HCT116 (cell line): ENCODE results near the gene SLC7A7. TPM values are rescaled to one million over a fixed set of nuclear protein-coding genes. Genes with fewer than 3 reads are reported as not detected.

Experiments used
- ATAC-seq: fragments of 200-7000 bp; cut with Tn5 transposase; 2 replicates; pipeline ENCODE4 v1.9.1; 2020; ENCODE audit warnings: mild to moderate bottlenecking, moderate library complexity
- BruUV-seq: library from RNA; stranded (reverse); fragments of 400-500 nt; replicated peaks from 2 replicates; lab custom pipeline; 2021; lab: Mats Ljungman, UMichigan
- CTCF ChIA-PET: fragments of 300-600 bp; sonication (Branson Sonifier 250); formaldehyde crosslinking; loops from one replicate; lab custom pipeline; 2021; ENCODE audit warnings: antibody characterized with exemption; lab: Charles Lee
- POLR2A ChIA-PET: fragments of 300-600, 350-600 bp; sonication (Branson Sonifier 250); formaldehyde crosslinking; loops from one replicate; lab custom pipeline; 2021; ENCODE audit warnings: antibody characterized with exemption; lab: Charles Lee
- RAD21 ChIA-PET, 2 experiments: fragments of 300-600 bp; sonication (Branson Sonifier 250); formaldehyde crosslinking; loops; one replicate each; lab custom pipeline; 2023; ENCODE audit warnings: low total read pairs in 2 of 2; ENCODE audit not compliant: uncharacterized antibody in 2 of 2, unreplicated experiment in 2 of 2, low non-redundant PET in 1 of 2; lab: Charles Lee
- DNase-seq: peaks from one replicate; pipeline ENCODE4 v3.0.0-alpha.2; 2010; ENCODE audit warnings: low read depth, low spot score
- H2AFZ ChIP-seq: fragments of 200-600 bp; shearing (Covaris generic), sonication (generic); 2 replicates; pipeline ENCODE4 v1.6.1; 2017; ENCODE audit warnings: low read depth, mixed run types, mixed read lengths, antibody characterized with exemption, low read length; ENCODE audit not compliant: poor library complexity, severe bottlenecking
- H3K27ac ChIP-seq: 2 replicates; pipeline ENCODE4 v1.5.1; 2012; ENCODE audit warnings: low read depth, low read length
- H3K27me3 ChIP-seq: fragments of 200-600 bp; sonication (generic); 2 replicates; pipeline ENCODE4 v1.6.1; 2016; ENCODE audit warnings: mixed run types, low read length, mixed read lengths; ENCODE audit not compliant: insufficient read depth
- H3K36me3 ChIP-seq, 2 experiments: fragments of 200-500 bp in 1 of 2; fragments of 200-600 bp in 1 of 2; sonication (Bioruptor generic) in 1 of 2; sonication (generic) in 1 of 2; 2 replicates each; pipeline versions ENCODE4 v1.5.1 to v1.6.1; 2014 to 2016; ENCODE audit warnings: low read length in 2 of 2, inconsistent platforms in 1 of 2, mixed read lengths in 1 of 2, mixed run types in 1 of 2; ENCODE audit not compliant: insufficient read depth in 2 of 2, control insufficient read depth in 1 of 2
- H3K4me1 ChIP-seq, 2 experiments: fragments of 200-600 bp in 1 of 2; sonication (generic) in 1 of 2; 2 replicates each; pipeline versions ENCODE4 v1.5.1 to v1.6.1; 2012 to 2017; ENCODE audit warnings: low read length in 2 of 2, inconsistent platforms in 1 of 2, mild to moderate bottlenecking in 1 of 2, mixed read lengths in 1 of 2, mixed run types in 1 of 2, moderate library complexity in 1 of 2; ENCODE audit not compliant: insufficient read depth in 2 of 2, control insufficient read depth in 1 of 2
- H3K4me2 ChIP-seq: fragments of 200-600 bp; sonication (generic); 2 replicates; pipeline ENCODE4 v1.6.1; 2017; ENCODE audit warnings: mixed run types, low read length, mixed read lengths
- H3K4me3 ChIP-seq, 2 experiments: fragments of 200-600 bp in 1 of 2; sonication (generic) in 1 of 2; replicated peaks in 1 of 2; 2 replicates each; pipeline ENCODE4 v1.5.1; 2011 to 2016; ENCODE audit warnings: low read length in 2 of 2, control low read depth in 1 of 2, low read depth in 1 of 2, mild to moderate bottlenecking in 1 of 2, mixed read lengths in 1 of 2, mixed run types in 1 of 2
- H3K79me2 ChIP-seq: fragments of 200-600 bp; sonication (generic); 2 replicates; pipeline ENCODE4 v1.6.1; 2017; ENCODE audit warnings: mild to moderate bottlenecking, mixed run types, low read length, moderate library complexity, mixed read lengths; ENCODE audit not compliant: insufficient read depth
- H3K9ac ChIP-seq: fragments of 200-600 bp; sonication (generic); 2 replicates; pipeline ENCODE4 v1.6.1; 2016; ENCODE audit warnings: low read length, mixed read lengths
- H3K9me2 ChIP-seq: fragments of 200-600 bp; sonication (generic), shearing (Covaris generic); 2 replicates; pipeline ENCODE4 v1.6.1; 2017; ENCODE audit warnings: mixed run types, mild to moderate bottlenecking, moderate library complexity; ENCODE audit not compliant: insufficient read depth
- H3K9me3 ChIP-seq, 2 experiments: fragments of 200-500 bp in 1 of 2; fragments of 200-600 bp in 1 of 2; sonication (Bioruptor generic) in 1 of 2; sonication (generic) in 1 of 2; 2 replicates each; pipeline ENCODE4 v1.6.1; 2014 to 2017; ENCODE audit warnings: low read length in 2 of 2, mixed read lengths in 2 of 2, inconsistent platforms in 1 of 2, low read depth in 1 of 2, mild to moderate bottlenecking in 1 of 2, mixed run types in 1 of 2, moderate library complexity in 1 of 2; ENCODE audit not compliant: control insufficient read depth in 1 of 2, insufficient read depth in 1 of 2
- H4K20me1 ChIP-seq: fragments of 200-600 bp; sonication (generic), shearing (Covaris generic); 2 replicates; pipeline ENCODE4 v1.6.1; 2017; ENCODE audit warnings: mixed run types, mild to moderate bottlenecking, moderate library complexity; ENCODE audit not compliant: insufficient read depth
- CBX3 ChIP-seq: IDR thresholded peaks from 2 replicates; pipeline ENCODE4 v1.6.1; 2012; ENCODE audit warnings: low read depth
- CEBPB ChIP-seq: IDR thresholded peaks from 2 replicates; pipeline ENCODE4 v1.6.1; 2012; ENCODE audit warnings: low read depth
- EGR1 ChIP-seq: IDR thresholded peaks from 2 replicates; pipeline ENCODE4 v1.6.1; 2012; ENCODE audit warnings: low read depth
- EZH2 ChIP-seq: fragments of 200-600 bp; sonication (generic); IDR thresholded peaks from 2 replicates; pipeline ENCODE4 v1.6.1; 2017; ENCODE audit warnings: antibody characterized with exemption, mixed run types
- EZH2phosphoT487 ChIP-seq: fragments of 200-600 bp; IDR thresholded peaks from 2 replicates; pipeline ENCODE4 v1.6.1; 2018; ENCODE audit warnings: antibody characterized with exemption, borderline replicate concordance
- FOSL1 ChIP-seq: IDR thresholded peaks from 2 replicates; pipeline ENCODE4 v1.6.1; 2012; ENCODE audit warnings: low read depth
- JUND ChIP-seq: IDR thresholded peaks from 2 replicates; pipeline ENCODE4 v1.6.1; 2012
- POLR2A ChIP-seq: IDR thresholded peaks from 2 replicates; pipeline ENCODE4 v1.7.0; 2011; ENCODE audit warnings: borderline replicate concordance; ENCODE audit not compliant: insufficient read depth, insufficient read length; ENCODE audit errors: extremely low read depth
- POLR2AphosphoS5 ChIP-seq: IDR thresholded peaks from 2 replicates; pipeline ENCODE4 v1.6.1; 2011; ENCODE audit warnings: mild to moderate bottlenecking, low read depth, low read length, moderate library complexity
- SP1 ChIP-seq: IDR thresholded peaks from 2 replicates; pipeline ENCODE4 v1.6.1; 2012; ENCODE audit warnings: low read depth
- TCF7L2 ChIP-seq: IDR thresholded peaks from 2 replicates; pipeline ENCODE4 v1.7.0; 2011; ENCODE audit warnings: borderline replicate concordance, inconsistent platforms; ENCODE audit not compliant: insufficient read depth, insufficient read length; ENCODE audit errors: extremely low read depth
- YY1 ChIP-seq: IDR thresholded peaks from 2 replicates; pipeline ENCODE4 v1.6.1; 2011; ENCODE audit warnings: low read length, low read depth, moderate library complexity, mild to moderate bottlenecking; ENCODE audit not compliant: insufficient replicate concordance; ENCODE audit errors: extremely low read depth
- ZNF274 ChIP-seq: fragments of 200-500 bp; sonication (Bioruptor generic); IDR thresholded peaks from 2 replicates; pipeline ENCODE4 v1.6.1; 2014; ENCODE audit warnings: mild to moderate bottlenecking, low read depth, low read length, inconsistent platforms
- intact Hi-C: fragments of 100-400 bp; cut with micrococcal nuclease; formaldehyde crosslinking; loops from 2 replicates; pipeline ENCODE4 v1.10.0; 2022
- total RNA-seq: library from RNA; stranded (reverse); gene quantifications from one replicate; pipeline ENCODE4 v1.2.1, GENCODE V29; 2021; ENCODE audit not compliant: unreplicated experiment
- TF ChIP-seq, protein P1 (sequence below): IDR thresholded peaks from 2 replicates; pipeline ENCODE4 v1.6.1; 2012
- TF ChIP-seq, protein P2 (sequence below): IDR thresholded peaks from 2 replicates; pipeline ENCODE4 v1.6.1; 2011; ENCODE audit warnings: mild to moderate bottlenecking, low read length, moderate library complexity; ENCODE audit not compliant: insufficient replicate concordance; ENCODE audit errors: extremely low read depth

SLC7A7 gene
- total RNA-seq, 1 experiment from 2014 or later: 0.27 TPM

DNA sequence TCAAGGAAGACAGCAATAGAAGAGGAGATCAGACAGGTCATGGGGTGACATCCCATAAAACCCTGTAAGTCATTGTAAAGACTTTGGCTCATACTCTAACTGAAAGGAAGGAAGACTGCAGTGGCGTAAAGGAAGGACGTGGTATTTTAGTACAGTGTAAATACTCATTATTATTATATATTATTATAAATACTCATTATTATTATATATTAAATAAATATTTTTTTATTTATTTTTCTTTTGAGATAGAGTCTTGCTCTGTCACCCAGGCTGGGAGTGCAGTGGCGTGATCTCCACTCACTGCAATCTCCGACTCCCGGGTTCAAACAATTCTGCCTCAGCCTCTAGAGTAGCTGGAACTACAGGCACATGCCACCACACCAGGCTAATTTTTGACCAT lies 41.2 kb upstream of the SLC7A7 start:
- intact Hi-C loops: no loop called here
- no peaks in the 10 kb centered on the region for H3K79me2 ChIP-seq
- H2AFZ ChIP-seq: no peak overlapping the region
- peaks cover 3 to 19% of the 10 kb centered on the region in 2 experiments; a peak in 2 of 4 replicates for H3K4me1 ChIP-seq
- H3K9ac ChIP-seq: no peak overlapping the region
- POLR2A ChIA-PET: interaction anchor here (1.1 kb wide), 1 partner anchor 205 kb away, joined by 3 read pairs; no protein-coding TSS in a partner anchor
- no peak overlapping the region for H3K4me3 ChIP-seq
- DNase-seq (no peak), ATAC-seq (no peak)
- TF ChIP-seq, protein P1, sequence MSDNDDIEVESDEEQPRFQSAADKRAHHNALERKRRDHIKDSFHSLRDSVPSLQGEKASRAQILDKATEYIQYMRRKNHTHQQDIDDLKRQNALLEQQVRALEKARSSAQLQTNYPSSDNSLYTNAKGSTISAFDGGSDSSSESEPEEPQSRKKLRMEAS: no peak
- no peak for TF ChIP-seq POLR2A
- H3K9me2 ChIP-seq: no peaks in the 10 kb centered on the region
- no peaks in the 10 kb centered on the region for H3K27me3 ChIP-seq
- RAD21 ChIA-PET: no interaction called here
- H3K36me3 ChIP-seq: no peaks in the 10 kb centered on the region
- no peak overlapping the region for H3K27ac ChIP-seq
- no peaks in the 10 kb centered on the region for H3K9me3 ChIP-seq
- no peaks in the 10 kb centered on the region for H4K20me1 ChIP-seq
- H3K4me2 ChIP-seq: no peak overlapping the region
- no TSS peak for BruUV-seq
- CTCF ChIA-PET: interaction anchor here (1.2 kb wide), 1 partner anchor 49 kb away, joined by 3 read pairs; no protein-coding TSS in a partner anchor

DNA sequence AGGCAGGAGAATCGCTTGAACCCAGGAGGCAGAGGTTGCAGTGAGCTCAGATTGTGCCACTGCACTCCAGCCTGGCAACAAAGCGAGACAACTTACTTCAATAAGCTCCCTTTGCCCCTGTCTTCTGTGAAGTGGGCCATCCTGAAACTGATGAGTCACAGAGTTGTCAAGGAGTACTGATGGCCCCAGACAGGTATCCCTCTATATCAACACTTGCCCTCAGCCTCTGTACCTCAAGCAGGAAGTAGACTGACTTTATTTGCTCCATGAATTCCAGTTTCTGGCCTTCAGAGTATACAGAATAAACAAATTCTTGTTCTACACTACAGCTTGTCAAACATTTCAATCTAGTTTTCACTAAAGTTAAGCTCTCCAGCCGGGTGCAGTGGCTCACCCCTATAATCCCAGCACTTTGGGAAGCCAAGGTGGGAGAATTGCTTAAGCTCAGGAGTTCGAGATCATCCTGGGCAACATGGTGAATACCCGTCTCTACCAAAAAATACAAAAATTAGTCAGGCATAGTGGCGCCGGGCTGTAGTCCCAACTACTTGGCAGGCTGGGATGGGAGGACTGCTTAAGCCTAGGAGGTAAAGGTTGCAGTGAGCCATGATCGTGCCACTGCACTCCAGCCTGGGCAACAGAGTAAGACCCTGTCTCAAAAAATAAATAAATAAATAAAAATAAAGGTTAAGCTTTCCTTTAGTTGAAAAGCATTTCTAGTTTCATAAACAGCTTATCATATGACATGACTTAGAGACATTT lies 39.9 kb upstream of the SLC7A7 start:
- no peaks in the 10 kb centered on the region for H4K20me1 ChIP-seq
- peaks cover 3 to 19% of the 10 kb centered on the region in 2 experiments; a peak in 2 of 4 replicates for H3K4me1 ChIP-seq
- ChIA-PET RAD21 (no interaction called here), POLR2A (interaction anchor here (0.7 kb wide), 1 partner anchor 89 kb away, joined by 4 read pairs; the partner anchor contains the start of gene OXA1L), CTCF (interaction anchor here (0.6 to 5.6 kb wide), 13 partner anchors 10 to 306 kb away, joined by 3 to 41 read pairs (median 4); partner anchors contain the start of gene LRP10)
- DNase-seq (no peak), ATAC-seq (no peak)
- no peaks in the 10 kb centered on the region for H3K36me3 ChIP-seq
- BruUV-seq: no TSS peak
- H3K9me3 ChIP-seq: no peaks in the 10 kb centered on the region
- no peak overlapping the region for H3K27ac ChIP-seq
- no peak overlapping the region for H3K4me2 ChIP-seq
- no peaks in the 10 kb centered on the region for H3K27me3 ChIP-seq
- no peak for TF ChIP-seq POLR2AphosphoS5
- TF ChIP-seq, protein P1: no peak
- no peak for TF ChIP-seq ZNF274
- TF ChIP-seq EZH2: no peak
- TF ChIP-seq CBX3: no peak
- TF ChIP-seq, protein P2, sequence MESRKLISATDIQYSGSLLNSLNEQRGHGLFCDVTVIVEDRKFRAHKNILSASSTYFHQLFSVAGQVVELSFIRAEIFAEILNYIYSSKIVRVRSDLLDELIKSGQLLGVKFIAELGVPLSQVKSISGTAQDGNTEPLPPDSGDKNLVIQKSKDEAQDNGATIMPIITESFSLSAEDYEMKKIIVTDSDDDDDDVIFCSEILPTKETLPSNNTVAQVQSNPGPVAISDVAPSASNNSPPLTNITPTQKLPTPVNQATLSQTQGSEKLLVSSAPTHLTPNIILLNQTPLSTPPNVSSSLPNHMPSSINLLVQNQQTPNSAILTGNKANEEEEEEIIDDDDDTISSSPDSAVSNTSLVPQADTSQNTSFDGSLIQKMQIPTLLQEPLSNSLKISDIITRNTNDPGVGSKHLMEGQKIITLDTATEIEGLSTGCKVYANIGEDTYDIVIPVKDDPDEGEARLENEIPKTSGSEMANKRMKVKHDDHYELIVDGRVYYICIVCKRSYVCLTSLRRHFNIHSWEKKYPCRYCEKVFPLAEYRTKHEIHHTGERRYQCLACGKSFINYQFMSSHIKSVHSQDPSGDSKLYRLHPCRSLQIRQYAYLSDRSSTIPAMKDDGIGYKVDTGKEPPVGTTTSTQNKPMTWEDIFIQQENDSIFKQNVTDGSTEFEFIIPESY: no peak
- TF ChIP-seq YY1: no peak
- no peak for TF ChIP-seq CEBPB
- TF ChIP-seq FOSL1: no peak
- TF ChIP-seq POLR2A: no peak
- TF ChIP-seq JUND: no peak
- TF ChIP-seq EGR1: no peak
- no peak for TF ChIP-seq SP1
- TF ChIP-seq EZH2phosphoT487: no peak
- no peak for TF ChIP-seq TCF7L2
- H3K4me3 ChIP-seq: no peak overlapping the region
- H3K79me2 ChIP-seq: no peaks in the 10 kb centered on the region
- no peak overlapping the region for H3K9ac ChIP-seq
- H3K9me2 ChIP-seq: no peaks in the 10 kb centered on the region
- intact Hi-C loops: no loop called here
- no peak overlapping the region for H2AFZ ChIP-seq
